HG02938 (cell line): ENCODE results near the gene SFMBT1.
A peak's percentile ranks its signal among the peaks of the same experiment; 100 is the strongest.

Experiments used
- ATAC-seq: cut with Tn5 transposase; IDR thresholded peaks from one replicate; pipeline ENCODE4 v1.9.1; 2021; ENCODE audit warnings: mild to moderate bottlenecking, moderate library complexity; ENCODE audit not compliant: unreplicated experiment

SFMBT1 gene

GRCh38 chr3:52926554-52926953 lies 119.3 kb downstream of the SFMBT1 start:
- no peak for ATAC-seq

GRCh38 chr3:52925405-52926313 lies 120.2 kb downstream of the SFMBT1 start:
- no peak for ATAC-seq

- ATAC-seq: no peak
Measured at GRCh38 chr3:52923963-52924362, 121.9 kb downstream of the SFMBT1 start.

GRCh38 chr3:52920841-52921240 lies 125.0 kb downstream of the SFMBT1 start:
- ATAC-seq: no peak

DNA sequence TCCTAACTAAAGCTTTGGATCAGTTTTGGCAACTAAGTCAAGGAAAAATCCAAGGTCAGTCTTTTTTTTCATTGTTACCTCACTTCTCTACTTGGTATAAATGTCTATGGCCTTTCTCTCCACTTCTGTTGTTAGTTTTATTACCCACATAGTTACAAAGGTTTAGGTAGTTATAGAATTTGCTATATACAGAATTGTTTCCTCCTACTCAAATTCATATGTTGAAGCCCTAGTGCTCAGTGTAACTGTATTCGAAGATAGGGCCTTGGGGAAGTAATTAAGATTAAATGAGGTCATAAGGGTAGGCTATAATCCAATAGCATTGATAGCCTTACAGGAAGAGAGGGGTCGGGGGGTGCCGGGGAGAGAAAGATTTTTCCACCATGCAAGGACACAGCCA lies 128.8 kb downstream of the SFMBT1 start:
- no peak for ATAC-seq

DNA sequence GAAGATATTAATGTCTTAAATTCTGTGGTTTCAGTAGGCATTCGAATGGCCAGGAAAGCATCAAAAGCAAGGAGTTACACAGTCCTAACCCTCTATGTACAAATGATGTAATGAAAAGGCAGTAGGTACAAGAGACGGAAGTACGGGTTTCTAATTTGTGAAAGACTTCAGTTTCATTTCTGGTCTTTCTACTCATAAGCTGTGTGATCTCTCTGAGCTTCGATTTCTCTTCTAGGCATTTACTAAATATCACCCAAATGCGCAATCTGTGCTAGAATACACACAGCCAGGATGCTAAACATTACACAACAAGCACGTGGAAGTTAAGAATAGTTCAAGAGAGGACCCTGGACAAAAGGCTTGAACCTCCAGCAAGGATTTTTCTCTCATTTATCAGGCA lies 130.6 kb downstream of the SFMBT1 start:
- ATAC-seq: no peak

DNA sequence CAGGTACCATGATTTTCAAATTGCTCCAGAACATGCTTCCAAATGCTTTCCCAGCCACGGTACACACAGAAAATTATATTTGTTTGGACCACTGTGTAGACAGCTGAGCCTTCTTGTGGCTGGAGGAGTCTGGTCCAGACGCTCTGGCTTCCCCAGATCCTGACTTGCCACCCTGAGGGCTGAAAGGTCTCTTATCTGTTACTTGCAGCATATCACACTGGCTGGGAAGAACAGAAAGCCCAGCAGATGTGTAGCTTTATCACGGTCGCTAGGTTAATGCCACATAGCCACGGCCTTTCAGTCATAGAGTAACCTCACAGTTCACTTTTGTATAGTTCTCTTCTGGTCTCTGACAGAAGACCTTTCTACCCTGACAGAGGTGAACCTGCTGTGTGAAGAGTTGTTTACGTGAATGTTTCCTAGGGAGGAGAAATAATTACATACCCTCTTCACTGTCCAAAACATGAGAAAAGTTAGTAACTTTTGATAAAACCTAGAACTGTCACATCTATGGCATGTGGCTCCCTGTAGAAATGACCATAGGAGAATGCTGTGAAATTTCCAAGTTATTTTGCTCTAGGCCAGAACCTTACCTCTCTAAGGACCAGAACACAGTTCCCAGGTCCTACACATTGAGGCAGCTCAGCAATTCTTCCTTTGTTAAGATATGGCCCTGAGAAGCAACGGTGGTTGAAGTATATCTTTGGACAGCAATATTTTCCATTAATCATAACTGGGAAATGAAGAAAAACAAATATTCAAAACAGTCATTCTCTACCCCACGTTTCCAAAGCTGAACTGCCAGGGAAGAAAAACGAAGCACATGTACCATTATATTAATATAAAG lies 132.8 kb downstream of the SFMBT1 start:
- ATAC-seq: no peak

DNA sequence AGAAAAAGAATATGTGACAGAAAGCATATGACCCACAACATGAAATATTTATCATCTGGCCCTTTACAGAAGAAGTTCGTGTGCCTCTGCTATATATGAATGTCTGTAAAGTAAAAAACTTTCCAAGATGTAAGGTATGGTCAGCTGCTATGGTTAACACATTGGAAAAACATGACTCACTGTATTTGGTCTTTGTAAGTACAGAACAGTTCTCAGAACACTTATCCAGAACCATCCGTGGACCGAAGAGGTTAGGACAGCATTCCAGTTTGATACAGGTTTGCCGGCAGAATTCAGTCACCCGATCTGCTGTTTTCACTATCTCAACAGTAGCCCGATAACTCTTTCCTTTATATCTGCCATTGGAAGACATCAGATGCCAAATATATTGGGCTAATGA lies 135.1 kb downstream of the SFMBT1 start:
- no peak for ATAC-seq

DNA sequence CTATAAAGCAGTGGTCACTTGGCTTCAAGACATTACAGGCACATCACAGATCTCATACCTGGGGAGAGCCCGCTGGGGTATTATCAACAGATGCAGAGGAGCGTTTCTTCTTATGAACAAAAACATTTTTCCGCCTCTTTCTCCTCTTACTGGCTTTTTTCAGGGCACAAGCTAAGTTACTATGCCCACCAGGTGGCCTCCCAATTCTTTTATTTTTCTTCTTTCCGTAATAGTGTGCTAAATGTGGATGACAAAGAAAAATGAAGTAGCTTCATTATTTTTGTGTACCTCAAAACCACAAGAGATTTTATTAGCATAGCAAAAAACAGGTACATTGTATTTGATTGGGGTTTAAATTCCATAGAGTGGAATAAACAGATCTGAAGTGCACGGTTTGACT lies 138.4 kb downstream of the SFMBT1 start:
- ATAC-seq: no peak

- no peak for ATAC-seq
Measured at GRCh38 chr3:52904552-52904951, 141.3 kb downstream of the SFMBT1 start.

DNA sequence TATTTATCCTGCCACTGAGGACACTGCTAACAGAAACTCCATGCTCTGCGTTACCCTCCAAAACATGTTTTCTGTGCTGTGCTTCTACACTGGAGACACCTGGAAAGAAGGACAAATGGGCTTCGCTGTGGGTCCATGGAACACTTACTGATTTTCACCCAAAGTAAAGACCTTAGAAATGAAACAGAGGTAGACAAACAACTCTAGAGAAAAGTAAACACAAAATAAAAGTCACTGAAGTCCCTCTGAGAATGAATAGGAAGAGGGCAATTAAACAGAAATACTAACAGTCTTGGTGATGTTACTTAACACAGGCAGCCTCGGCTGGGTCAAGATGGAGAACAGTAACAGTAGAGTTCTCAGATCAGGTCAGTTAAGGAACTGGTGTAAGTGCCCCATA lies 141.9 kb downstream of the SFMBT1 start:
- ATAC-seq: no peak

- ATAC-seq: peak; percentile 73
Measured at GRCh38 chr3:52897130-52898122, 148.4 kb downstream of the SFMBT1 start, which contains the start of gene STIMATE. Gene STIMATE (minus strand): TSS chr3:52897548. CDS start chr3:52897450, 98 bp downstream.

GRCh38 chr3:52896613-52897012 lies 149.3 kb downstream of the SFMBT1 start:
- ATAC-seq: no peak

- ATAC-seq: no peak
Measured at GRCh38 chr3:52896151-52896550, 149.7 kb downstream of the SFMBT1 start.

DNA sequence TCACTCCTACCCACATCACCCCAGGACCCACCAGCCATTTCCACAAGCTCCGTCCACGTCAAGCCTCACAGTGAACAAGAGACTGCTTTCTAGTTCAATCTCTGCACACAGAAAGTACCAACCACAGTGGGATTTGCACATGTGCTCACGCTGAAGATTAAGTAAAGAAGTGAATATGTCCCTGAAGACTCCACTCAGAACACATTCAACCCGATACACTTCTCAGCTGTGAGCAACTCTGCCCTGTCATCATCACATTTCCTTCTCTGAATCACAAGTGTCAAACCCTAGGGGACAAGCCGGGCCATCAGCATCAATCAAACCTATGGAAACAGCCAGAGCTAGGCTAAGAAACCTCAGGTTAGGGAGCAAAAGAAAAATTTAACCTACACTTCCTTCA lies 150.5 kb downstream of the SFMBT1 start:
- no peak for ATAC-seq

DNA sequence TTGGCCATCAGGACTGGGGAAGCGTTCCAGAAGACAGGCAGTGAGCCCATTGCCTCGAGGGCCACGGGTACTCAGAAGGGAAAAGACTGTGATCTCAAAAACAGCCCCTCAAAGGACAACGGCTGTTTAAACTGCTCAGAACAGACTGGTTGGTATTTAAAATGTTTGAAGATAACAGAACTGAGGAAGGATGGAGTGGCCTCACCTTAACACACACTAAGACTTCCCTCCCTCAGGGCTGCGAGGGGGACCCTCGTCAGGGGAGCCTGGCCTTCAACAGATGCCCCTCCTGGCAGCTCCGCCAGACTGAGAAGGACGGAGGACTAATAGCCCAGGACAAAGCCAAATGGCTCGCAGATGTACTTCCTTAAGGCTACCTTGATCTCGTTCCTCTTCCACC lies 151.1 kb downstream of the SFMBT1 start:
- ATAC-seq: no peak

DNA sequence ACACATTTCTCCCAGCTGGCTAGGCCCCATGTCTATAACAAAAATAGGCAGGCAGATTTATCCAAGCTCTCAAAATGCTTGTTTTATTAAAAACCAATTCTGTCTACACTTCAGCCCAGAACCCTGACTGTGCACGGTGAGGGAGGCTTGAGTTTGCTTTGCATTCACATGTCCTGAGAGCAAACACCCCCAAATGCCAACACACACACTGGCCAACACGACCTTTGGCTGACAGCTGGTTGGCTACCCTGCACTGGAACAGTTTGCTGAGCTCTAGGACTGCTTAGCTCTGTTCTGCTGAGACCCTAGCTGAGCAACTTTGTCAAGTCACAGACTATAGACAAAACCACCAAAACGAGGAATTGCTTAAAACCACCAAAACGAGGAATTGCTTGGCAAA lies 152.2 kb downstream of the SFMBT1 start:
- ATAC-seq: no peak

GRCh38 chr3:52892625-52893311 lies 153.1 kb downstream of the SFMBT1 start:
- no peak for ATAC-seq

DNA sequence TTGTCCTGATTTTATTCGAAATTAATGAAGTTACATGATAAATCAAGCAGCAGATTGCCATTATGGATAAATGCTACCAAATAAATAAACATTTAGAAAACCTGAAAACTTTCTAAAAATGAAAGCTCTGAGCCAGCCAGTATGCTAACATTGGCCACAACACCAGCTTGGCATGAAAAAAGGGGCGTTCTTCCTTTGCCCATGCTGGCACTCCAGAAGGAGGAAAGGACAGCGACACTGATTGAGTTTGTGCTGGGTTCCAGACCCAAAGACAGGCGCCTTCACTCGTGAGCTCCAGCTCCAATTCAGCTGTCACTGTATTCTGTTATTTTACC lies 153.6 kb downstream of the SFMBT1 start:
- ATAC-seq: no peak

DNA sequence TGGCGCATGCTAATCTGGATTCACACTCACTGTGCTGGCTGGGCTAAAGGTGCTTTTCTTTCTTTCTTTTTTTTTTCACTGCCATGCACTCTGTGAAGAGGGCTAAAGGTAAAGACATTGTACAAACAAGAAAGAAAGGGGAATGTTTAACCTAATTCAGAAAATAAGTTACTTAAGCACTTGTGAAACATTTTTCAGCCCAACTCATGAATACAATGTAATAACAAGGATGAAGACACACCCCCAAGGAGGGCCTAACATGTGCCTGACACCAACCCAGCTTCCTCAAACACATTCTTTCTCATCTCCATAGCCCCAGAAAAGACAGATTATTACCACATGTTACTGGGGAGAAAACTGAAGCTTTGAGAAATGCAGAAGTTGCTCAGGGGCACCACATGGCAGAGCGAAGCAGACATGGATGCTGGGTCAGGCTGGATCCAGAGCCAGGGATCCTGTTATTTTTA lies 154.2 kb downstream of the SFMBT1 start:
- ATAC-seq: no peak
